ENCODE data around the gene DBP. TPM values are rescaled to one million over a fixed set of nuclear protein-coding genes. Genes with fewer than 3 reads are reported as not detected.
A peak's percentile ranks its signal among the peaks of the same experiment; 100 is the strongest.

Gene DBP
- total and polyA plus RNA-seq, 2 of the 13 experiments (the other 11 are each of a cell fraction or from before 2014, with no cell fraction given) = 1.7 to 5.8 TPM

- TF ChIP-seq PATZ1 (CRISPR knock-in tag; IDR thresholded peaks at IDR 0.05) (peak; percentile 57; the same call in 1 of the 2 replicates), PBX2 (CRISPR knock-in tag; IDR thresholded peaks at IDR 0.05) (no peak), ZNF441 (CRISPR knock-in tag; IDR thresholded peaks at IDR 0.05; ENCODE audit: borderline replicate concordance) (peak; percentile 62; the same call in 1 of the 2 replicates), ZNF431 (CRISPR knock-in tag; IDR thresholded peaks at IDR 0.05; ENCODE audit: borderline replicate concordance, low read depth) (peak; percentile 84), NFKBIZ (CRISPR knock-in tag; IDR thresholded peaks at IDR 0.05) (no peak), HMGXB3 (CRISPR knock-in tag; IDR thresholded peaks at IDR 0.05; ENCODE audit: borderline replicate concordance) (peak; percentile 95), ZBTB38 (CRISPR knock-in tag; IDR thresholded peaks at IDR 0.05) (0 out of 2 replicates have a peak, but pooled peaks have one; percentile 32), ZNF574 (CRISPR knock-in tag; IDR thresholded peaks at IDR 0.05) (peak; percentile 76), SP140L (CRISPR knock-in tag; IDR thresholded peaks at IDR 0.05; ENCODE audit: borderline replicate concordance) (no peak), ZNF17 (CRISPR knock-in tag; IDR thresholded peaks at IDR 0.05) (no peak), TSC22D2 (CRISPR knock-in tag; IDR thresholded peaks at IDR 0.05; ENCODE audit: borderline replicate concordance) (peak; percentile 21; the same call in 1 of the 2 replicates), SKIL (CRISPR knock-in tag; IDR thresholded peaks at IDR 0.05; ENCODE audit: borderline replicate concordance) (peak; percentile 62; the same call in 1 of the 2 replicates), ZNF468 (CRISPR knock-in tag; IDR thresholded peaks at IDR 0.05) (0 out of 2 replicates have a peak, but pooled peaks have one; percentile 69), ZNF709 (CRISPR knock-in tag; IDR thresholded peaks at IDR 0.05) (peak; percentile 44; the same call in 1 of the 2 replicates), JARID2 (CRISPR knock-in tag; IDR thresholded peaks at IDR 0.05; ENCODE audit: insufficient replicate concordance) (no peak)
These were observed 319 bp upstream of the DBP start (continued) for GRCh38 chr19:48637449-48637947.

Data from HepG2 (cell line).